Endothelial cell of umbilical vein (primary cell): Measurements from ENCODE around the gene BTBD2. TPM values are rescaled to one million over a fixed set of nuclear protein-coding genes. Genes with fewer than 3 reads are reported as not detected.

Experiments
- BruUV-seq: library from RNA; stranded (reverse); fragments of 400-500 nt; replicated peaks from 2 replicates; lab custom pipeline; 2021; lab: Mats Ljungman, UMichigan
- CTCF ChIA-PET: fragments of 300-600, 350-600 bp; sonication (Branson Sonifier 250); formaldehyde crosslinking; loops from one replicate; lab custom pipeline; 2021; ENCODE audit warnings: antibody characterized with exemption, inconsistent platforms; lab: Charles Lee
- POLR2A ChIA-PET: fragments of 300-600, 350-600 bp; sonication (Branson Sonifier 250); formaldehyde crosslinking; loops from one replicate; lab custom pipeline; 2021; ENCODE audit warnings: antibody characterized with exemption, inconsistent platforms; lab: Charles Lee
- DNase-seq: peaks from one replicate; pipeline ENCODE4 v3.0.0-alpha.2; 2011; ENCODE audit warnings: low read depth, low spot score
- FAIRE-seq: peaks from 2 replicates; lab custom pipeline; 2011; peaks lifted over from hg19 to GRCh38; lab: Jason Lieb, UNC
- H2AFZ ChIP-seq: 2 replicates; pipeline ENCODE4 v1.6.0; 2012; ENCODE audit warnings: low read depth, low read length, control low read depth, inconsistent platforms
- H3K27ac ChIP-seq: 2 replicates; pipeline ENCODE4 v1.5.1; 2011; ENCODE audit warnings: low read depth, mild to moderate bottlenecking, control low read depth, low read length, moderate library complexity; ENCODE audit not compliant: insufficient read depth
- H3K27me3 ChIP-seq, 2 experiments: 2 replicates each; pipeline versions ENCODE4 v1.6.0 to v1.6.1; 2011; ENCODE audit warnings: low read length in 2 of 2, mixed read lengths in 1 of 2; ENCODE audit not compliant: control insufficient read depth in 2 of 2, insufficient read depth in 2 of 2
- H3K36me3 ChIP-seq, 2 experiments: 2 replicates in 1 of 2; 3 replicates in 1 of 2; pipeline ENCODE4 v1.5.1; 2011; ENCODE audit warnings: low read length in 2 of 2, mild to moderate bottlenecking in 1 of 2, moderate library complexity in 1 of 2; ENCODE audit not compliant: control insufficient read depth in 2 of 2, insufficient read depth in 2 of 2; ENCODE audit errors: extremely low read depth in 1 of 2
- H3K4me1 ChIP-seq: 3 replicates; pipeline ENCODE4 v1.5.1; 2011; ENCODE audit warnings: mild to moderate bottlenecking, low read length; ENCODE audit not compliant: control insufficient read depth, insufficient read depth; ENCODE audit errors: extremely low read depth
- H3K4me2 ChIP-seq: 2 replicates; pipeline ENCODE4 v1.6.1; 2011; ENCODE audit warnings: low read length, control low read depth, mixed read lengths; ENCODE audit not compliant: insufficient read depth
- H3K4me3 ChIP-seq, 3 experiments: fragments of 200-600 bp in 1 of 3; sonication (generic), shearing (Covaris generic) in 1 of 3; replicated peaks in 1 of 3; 2 replicates each; pipeline ENCODE4 v1.5.1; 2011 to 2016; ENCODE audit warnings: control low read depth in 3 of 3, low read length in 3 of 3, mild to moderate bottlenecking in 2 of 3, inconsistent platforms in 1 of 3, low read depth in 1 of 3, moderate library complexity in 1 of 3; ENCODE audit not compliant: insufficient read depth in 1 of 3
- H3K79me2 ChIP-seq: 2 replicates; pipeline ENCODE4 v1.6.0; 2012; ENCODE audit warnings: low read length, inconsistent platforms; ENCODE audit not compliant: control insufficient read depth, insufficient read depth
- H3K9ac ChIP-seq: replicated peaks from 2 replicates; pipeline ENCODE3; 2011; ENCODE audit warnings: low read length, control low read depth; ENCODE audit not compliant: insufficient read depth; ENCODE audit errors: extremely low read depth
- H3K9me1 ChIP-seq: replicated peaks from 3 replicates; pipeline ENCODE4 v1.6.0; 2011; ENCODE audit warnings: mild to moderate bottlenecking, low read length; ENCODE audit not compliant: control insufficient read depth, insufficient read depth; ENCODE audit errors: extremely low read depth
- H3K9me3 ChIP-seq: replicated peaks from 2 replicates; pipeline ENCODE4 v1.5.1; 2012; ENCODE audit warnings: low read length, inconsistent platforms; ENCODE audit not compliant: control insufficient read depth, insufficient read depth
- H4K20me1 ChIP-seq: replicated peaks from 2 replicates; pipeline ENCODE3; 2011; ENCODE audit warnings: mild to moderate bottlenecking, low read length; ENCODE audit not compliant: control insufficient read depth, insufficient read depth; ENCODE audit errors: extremely low read depth
- CTCF ChIP-seq, 2 donors: IDR thresholded peaks; 1 replicate in 1 of 2; 2 replicates in 1 of 2; pipeline ENCODE4 v1.5.1; 2011; ENCODE audit warnings: low read length in 2 of 2, mild to moderate bottlenecking in 2 of 2, moderate library complexity in 2 of 2, control low read depth in 1 of 2, inconsistent platforms in 1 of 2, low read depth in 1 of 2; ENCODE audit not compliant: insufficient read depth in 1 of 2; ENCODE audit errors: extremely low read depth in 1 of 2
- EZH2 ChIP-seq: IDR thresholded peaks from 2 replicates; pipeline ENCODE4 v1.6.1; 2012; ENCODE audit warnings: borderline replicate concordance, low read depth, mild to moderate bottlenecking, moderate library complexity, low read length, inconsistent platforms; ENCODE audit not compliant: severe bottlenecking
- FOS ChIP-seq: IDR thresholded peaks from 2 replicates; pipeline ENCODE4 v1.6.1; 2011; ENCODE audit warnings: mild to moderate bottlenecking, low read length, moderate library complexity, borderline replicate concordance; ENCODE audit not compliant: insufficient read depth
- GATA2 ChIP-seq: IDR thresholded peaks from 2 replicates; pipeline ENCODE4 v1.7.0; 2011; ENCODE audit warnings: low read depth, mild to moderate bottlenecking, moderate library complexity, mixed read lengths, low read length; ENCODE audit not compliant: insufficient read length, insufficient read depth
- JUN ChIP-seq: IDR thresholded peaks from 2 replicates; pipeline ENCODE4 v1.6.1; 2011; ENCODE audit warnings: borderline replicate concordance, low read depth; ENCODE audit not compliant: insufficient read length, insufficient read depth
- MAX ChIP-seq: IDR thresholded peaks from 2 replicates; pipeline ENCODE4 v1.6.1; 2011; ENCODE audit not compliant: insufficient read depth, insufficient read length
- MYC ChIP-seq: IDR thresholded peaks from one replicate; pipeline ENCODE4 v1.6.1; 2011; ENCODE audit warnings: mild to moderate bottlenecking, low read depth, low read length
- POLR2A ChIP-seq: IDR thresholded peaks from 2 replicates; pipeline ENCODE4 v1.6.1; 2012; ENCODE audit warnings: low read depth, mild to moderate bottlenecking, control low read depth, low read length
- POLR2AphosphoS5 ChIP-seq: IDR thresholded peaks from 2 replicates; pipeline ENCODE4 v1.6.1; 2012; ENCODE audit warnings: low read depth, mild to moderate bottlenecking, control low read depth, low read length, moderate library complexity; ENCODE audit not compliant: insufficient read depth
- dilution Hi-C: fragments of 300-500 bp; cut with MboI; formaldehyde crosslinking; loops from one replicate; pipeline ENCODE4 v1.15.0; 2019; ENCODE audit warnings: low sequenced_read_pairs; ENCODE audit not compliant: extremely low pct_ligation_motif_present
- intact Hi-C: fragments of 100-400 bp; cut with micrococcal nuclease; formaldehyde crosslinking; loops from one replicate; pipeline ENCODE4 v1.10.0; 2022
- polyA plus RNA-seq, 4 experiments: library from polyadenylated mRNA; depleted of rRNA in 3 of 4; stranded (reverse) in 3 of 4; unstranded in 1 of 4; fragments of >200 nt; gene quantifications; 2 replicates each; pipeline versions ENCODE4 v1.2.1 to v1.2.3, GENCODE V29; 2011 to 2012; ENCODE audit warnings: missing spikeins in 1 of 4
- total RNA-seq: library from RNA; stranded (reverse); gene quantifications from 2 replicates; pipeline ENCODE4 v1.2.3, GENCODE V29; 2021

Gene BTBD2
- total and polyA plus RNA-seq, 2 donors (not counting 3 experiments of a cell fraction or from before 2014, with no cell fraction given) = 59.2 to 78.2 TPM

GRCh38 chr19:2016041-2016807 lies 710 bp upstream of the BTBD2 start:
- intact Hi-C loops (no loop called here), dilution Hi-C loops (no loop called here)
- TF ChIP-seq MAX = no peak
- TF ChIP-seq FOS = no peak
- TF ChIP-seq POLR2AphosphoS5 = no peak
- no peak for TF ChIP-seq GATA2
- TF ChIP-seq POLR2A = no peak
- TF ChIP-seq CTCF (IDR thresholded peaks at IDR 0.05; ENCODE audit: extremely low read depth in 1 of 2, insufficient read depth in 1 of 2, low read depth in 1 of 2, low read length in 2 of 2) = no peak
- TF ChIP-seq JUN = no peak
- TF ChIP-seq EZH2 = no peak
- no peak for TF ChIP-seq MYC
- no peaks in the 10 kb centered on the region for H3K4me1 ChIP-seq
- H3K9me3 ChIP-seq = no peaks in the 10 kb centered on the region
- no peak overlapping the region for H2AFZ ChIP-seq
- no peak overlapping the region for H3K9ac ChIP-seq
- ChIA-PET POLR2A (interaction anchor here (1.0 kb wide), 1 partner anchor 79 kb away, joined by 4 read pairs; no protein-coding TSS in a partner anchor), CTCF (interaction anchor here (6.0 kb wide), 1 partner anchor 52 kb away, joined by 75 read pairs; no protein-coding TSS in a partner anchor)
- peaks cover 9% of the 10 kb centered on the region for H3K79me2 ChIP-seq
- no peak overlapping the region for H3K4me2 ChIP-seq
- H3K36me3 ChIP-seq = no peaks in the 10 kb centered on the region
- no TSS peak for BruUV-seq
- H3K27ac ChIP-seq = no peak overlapping the region
- H4K20me1 ChIP-seq = no peaks in the 10 kb centered on the region
- H3K27me3 ChIP-seq = no peaks in the 10 kb centered on the region
- no peaks in the 10 kb centered on the region for H3K9me1 ChIP-seq
- peak; percentile 75 for FAIRE-seq
- DNase-seq = peak; percentile 42
- H3K4me3 ChIP-seq = peak overlapping the region in 1 of 3 experiments; percentile 22
